DOHH2 (cell line): ENCODE results near the gene DNAJA1.
"Not testable (repeated sequence)": the region's sequence is repeated elsewhere in the genome, so short reads cannot be mapped to it uniquely, and the experiment has no call there.

ENCODE experiments used
- H3F3A ChIP-seq: fragments of 200-600 bp; sonication (generic), shearing (Covaris generic); 2 replicates; pipeline ENCODE4 v1.6.0; 2016; ENCODE audit warnings: antibody characterized with exemption, mild to moderate bottlenecking; ENCODE audit not compliant: control insufficient read depth, insufficient read depth
- H3K27ac ChIP-seq: fragments of 200-600 bp; sonication (generic); 2 replicates; pipeline ENCODE4 v1.5.1; 2014; ENCODE audit warnings: low read depth, mild to moderate bottlenecking, low read length, moderate library complexity
- H3K27me3 ChIP-seq: fragments of 200-600 bp; sonication (generic); 2 replicates; pipeline ENCODE4 v1.6.1; 2014; ENCODE audit warnings: mild to moderate bottlenecking, low read length, mixed read lengths; ENCODE audit not compliant: control insufficient read depth
- H3K36me3 ChIP-seq: fragments of 200-600 bp; sonication (generic); 2 replicates; pipeline ENCODE4 v1.6.1; 2014; ENCODE audit warnings: mild to moderate bottlenecking, low read length, moderate library complexity, mixed read lengths; ENCODE audit not compliant: control insufficient read depth
- H3K4me1 ChIP-seq: fragments of 200-600 bp; sonication (generic); 2 replicates; pipeline ENCODE4 v1.6.1; 2014; ENCODE audit warnings: mild to moderate bottlenecking, low read length, mixed read lengths; ENCODE audit not compliant: control insufficient read depth
- H3K4me2 ChIP-seq: fragments of 200-600 bp; sonication (generic); 2 replicates; pipeline ENCODE4 v1.6.0; 2014; ENCODE audit warnings: mild to moderate bottlenecking, low read length, moderate library complexity
- H3K4me3 ChIP-seq: fragments of 200-600 bp; sonication (generic); 2 replicates; pipeline ENCODE4 v1.5.1; 2014; ENCODE audit warnings: mild to moderate bottlenecking, low read length, mixed read lengths
- H3K79me2 ChIP-seq: fragments of 200-600 bp; sonication (generic); 2 replicates; pipeline ENCODE4 v1.6.1; 2014; ENCODE audit warnings: mild to moderate bottlenecking, low read length, mixed read lengths; ENCODE audit not compliant: control insufficient read depth
- H3K9me2 ChIP-seq: fragments of 200-600 bp; sonication (generic); replicated peaks from 2 replicates; pipeline ENCODE4 v1.6.1; 2014; ENCODE audit warnings: mild to moderate bottlenecking, low read length, mixed read lengths; ENCODE audit not compliant: control insufficient read depth
- H3K9me3 ChIP-seq: fragments of 200-600 bp; sonication (generic); 2 replicates; pipeline ENCODE4 v1.6.1; 2014; ENCODE audit warnings: antibody characterized with exemption, low read length, mixed read lengths; ENCODE audit not compliant: control insufficient read depth, insufficient read depth
- H4K20me1 ChIP-seq: fragments of 200-600 bp; sonication (generic); 2 replicates; pipeline ENCODE4 v1.6.0; 2014; ENCODE audit warnings: low read depth, mild to moderate bottlenecking, antibody characterized with exemption, low read length, moderate library complexity; ENCODE audit not compliant: control insufficient read depth, insufficient read depth
- EZH2phosphoT487 ChIP-seq: fragments of 200-600 bp; sonication (generic); IDR thresholded peaks from 2 replicates; pipeline ENCODE4 v1.6.1; 2017; ENCODE audit warnings: borderline replicate concordance, mild to moderate bottlenecking, antibody characterized with exemption, low read length, moderate library complexity, mixed read lengths
- TF ChIP-seq, protein P1 (sequence below): fragments of 200-600 bp; sonication (generic); IDR thresholded peaks from one replicate; pipeline ENCODE4 v1.5.1; 2014; ENCODE audit warnings: antibody characterized with exemption, mild to moderate bottlenecking, low read depth, low read length; ENCODE audit not compliant: poor library complexity, severe bottlenecking

DNAJA1 gene

DNA sequence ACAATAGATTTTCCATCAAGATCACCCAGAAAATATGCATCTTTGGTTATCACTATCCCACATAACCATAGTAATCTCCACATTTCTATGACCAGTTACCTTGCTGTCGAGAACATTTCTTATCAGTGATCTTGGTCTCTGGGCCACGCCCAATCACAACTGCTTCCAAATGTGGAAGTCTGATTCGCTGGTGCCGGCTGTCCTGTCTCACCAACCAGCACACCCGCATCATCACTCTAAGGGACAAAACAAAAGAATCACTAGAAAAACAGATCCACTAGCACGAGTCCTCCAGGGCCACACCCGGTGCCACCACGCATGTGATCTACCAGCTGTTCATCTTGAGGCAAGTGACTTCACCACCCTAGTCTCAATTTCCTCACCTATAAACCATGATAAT lies 35.4 kb upstream of the DNAJA1 start:
- Histone ChIP-seq H3K4me2 (no peak overlapping the region), H3K79me2 (peaks cover 40% of the 10 kb centered on the region), H3K27me3 (no peaks in the 10 kb centered on the region), H3K4me1 (no peaks in the 10 kb centered on the region), H3K36me3 (peaks cover 72% of the 10 kb centered on the region), H3F3A (no peaks in the 10 kb centered on the region), H4K20me1 (peaks cover 3% of the 10 kb centered on the region; the same call in 1 of the 2 replicates), H3K27ac (no peak overlapping the region), H3K9me3 (no peaks in the 10 kb centered on the region), H3K9me2 (no peaks in the 10 kb centered on the region), H3K4me3 (no peak overlapping the region)
- no peak for TF ChIP-seq EZH2phosphoT487
- TF ChIP-seq, protein P1, sequence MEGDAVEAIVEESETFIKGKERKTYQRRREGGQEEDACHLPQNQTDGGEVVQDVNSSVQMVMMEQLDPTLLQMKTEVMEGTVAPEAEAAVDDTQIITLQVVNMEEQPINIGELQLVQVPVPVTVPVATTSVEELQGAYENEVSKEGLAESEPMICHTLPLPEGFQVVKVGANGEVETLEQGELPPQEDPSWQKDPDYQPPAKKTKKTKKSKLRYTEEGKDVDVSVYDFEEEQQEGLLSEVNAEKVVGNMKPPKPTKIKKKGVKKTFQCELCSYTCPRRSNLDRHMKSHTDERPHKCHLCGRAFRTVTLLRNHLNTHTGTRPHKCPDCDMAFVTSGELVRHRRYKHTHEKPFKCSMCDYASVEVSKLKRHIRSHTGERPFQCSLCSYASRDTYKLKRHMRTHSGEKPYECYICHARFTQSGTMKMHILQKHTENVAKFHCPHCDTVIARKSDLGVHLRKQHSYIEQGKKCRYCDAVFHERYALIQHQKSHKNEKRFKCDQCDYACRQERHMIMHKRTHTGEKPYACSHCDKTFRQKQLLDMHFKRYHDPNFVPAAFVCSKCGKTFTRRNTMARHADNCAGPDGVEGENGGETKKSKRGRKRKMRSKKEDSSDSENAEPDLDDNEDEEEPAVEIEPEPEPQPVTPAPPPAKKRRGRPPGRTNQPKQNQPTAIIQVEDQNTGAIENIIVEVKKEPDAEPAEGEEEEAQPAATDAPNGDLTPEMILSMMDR: no peak

DNA sequence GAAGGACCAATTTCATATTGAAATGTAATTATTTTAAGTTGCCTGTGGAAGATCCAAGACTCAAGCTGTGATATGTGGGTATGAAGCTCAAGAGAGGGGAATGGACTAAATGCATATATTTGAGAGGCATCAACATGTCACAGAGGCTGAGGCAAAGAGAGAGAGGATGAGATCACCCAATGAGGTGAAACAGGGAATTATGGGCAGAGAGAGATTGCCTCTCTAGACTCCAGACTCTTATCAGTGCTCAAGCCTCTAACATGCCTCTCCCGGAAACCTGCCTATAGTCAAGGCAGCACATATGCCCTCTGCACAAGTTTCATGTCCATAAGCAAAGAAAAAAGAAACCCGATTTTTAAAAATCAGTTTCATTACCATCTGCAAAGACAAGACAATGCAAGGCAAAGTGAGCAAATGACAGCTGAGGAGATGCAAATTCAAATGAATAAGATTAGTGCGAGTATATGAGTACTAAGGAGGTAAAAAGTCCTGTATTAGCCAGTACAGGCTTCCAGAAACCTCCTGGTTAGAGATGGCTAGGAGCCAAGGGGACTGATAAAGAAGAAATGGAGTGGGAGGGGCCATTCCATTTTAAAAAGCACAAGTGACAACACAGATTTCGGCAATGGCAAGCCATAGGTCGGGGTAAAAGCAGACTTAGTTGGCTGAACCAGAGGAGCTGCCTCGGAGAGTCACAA lies 33.0 kb upstream of the DNAJA1 start:
- H3K27ac ChIP-seq: no peak overlapping the region
- H3K4me1 ChIP-seq: no peaks in the 10 kb centered on the region
- H3K4me3 ChIP-seq: no peak overlapping the region
- no peaks in the 10 kb centered on the region for H3F3A ChIP-seq
- peaks cover 69% of the 10 kb centered on the region for H3K36me3 ChIP-seq
- H3K4me2 ChIP-seq: no peak overlapping the region
- TF ChIP-seq, protein P1: no peak
- TF ChIP-seq EZH2phosphoT487: no peak
- H3K9me2 ChIP-seq: no peaks in the 10 kb centered on the region
- peaks cover 3% of the 10 kb centered on the region; the same call in 1 of the 2 replicates for H4K20me1 ChIP-seq
- H3K27me3 ChIP-seq: no peaks in the 10 kb centered on the region
- no peaks in the 10 kb centered on the region for H3K9me3 ChIP-seq
- peaks cover 58% of the 10 kb centered on the region for H3K79me2 ChIP-seq

DNA sequence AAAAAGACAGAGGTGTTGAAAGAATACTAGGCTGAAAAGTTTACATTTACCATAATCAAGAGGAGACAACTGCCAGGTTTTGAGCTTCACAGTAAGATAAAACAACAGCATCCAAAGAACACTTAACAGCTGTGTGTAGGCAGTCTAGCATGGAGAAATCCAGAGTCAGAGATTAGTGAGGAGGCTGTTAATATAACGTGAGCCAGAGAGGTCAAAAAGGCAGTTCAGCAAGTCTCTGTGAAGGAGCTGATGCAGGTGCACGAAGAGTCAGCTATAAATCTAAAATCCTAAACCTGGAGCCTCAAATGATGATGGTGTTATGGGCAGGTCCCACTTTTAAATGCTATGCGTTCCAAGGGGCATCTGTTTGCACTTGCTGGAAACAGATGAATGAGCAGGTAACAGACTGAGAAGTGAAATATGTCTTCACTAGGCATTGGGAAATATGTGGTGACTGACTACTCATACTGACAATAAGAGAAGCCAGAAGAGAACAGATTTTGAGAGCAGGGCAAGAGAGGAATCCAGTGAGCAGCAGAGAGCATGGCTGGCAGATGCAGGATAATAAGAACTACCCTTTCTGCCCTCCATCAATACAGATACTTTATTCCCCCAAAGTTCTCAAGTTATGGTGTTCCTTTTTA lies 32.4 kb upstream of the DNAJA1 start:
- no peaks in the 10 kb centered on the region for H3K9me2 ChIP-seq
- peaks cover 3% of the 10 kb centered on the region; the same call in 1 of the 2 replicates for H4K20me1 ChIP-seq
- no peak overlapping the region for H3K4me3 ChIP-seq
- no peak overlapping the region for H3K27ac ChIP-seq
- H3K27me3 ChIP-seq: no peaks in the 10 kb centered on the region
- H3K4me2 ChIP-seq: no peak overlapping the region
- no peaks in the 10 kb centered on the region for H3K4me1 ChIP-seq
- no peaks in the 10 kb centered on the region for H3F3A ChIP-seq
- H3K36me3 ChIP-seq: peaks cover 69% of the 10 kb centered on the region
- TF ChIP-seq, protein P1: no peak
- no peaks in the 10 kb centered on the region for H3K9me3 ChIP-seq
- H3K79me2 ChIP-seq: peaks cover 64% of the 10 kb centered on the region

DNA sequence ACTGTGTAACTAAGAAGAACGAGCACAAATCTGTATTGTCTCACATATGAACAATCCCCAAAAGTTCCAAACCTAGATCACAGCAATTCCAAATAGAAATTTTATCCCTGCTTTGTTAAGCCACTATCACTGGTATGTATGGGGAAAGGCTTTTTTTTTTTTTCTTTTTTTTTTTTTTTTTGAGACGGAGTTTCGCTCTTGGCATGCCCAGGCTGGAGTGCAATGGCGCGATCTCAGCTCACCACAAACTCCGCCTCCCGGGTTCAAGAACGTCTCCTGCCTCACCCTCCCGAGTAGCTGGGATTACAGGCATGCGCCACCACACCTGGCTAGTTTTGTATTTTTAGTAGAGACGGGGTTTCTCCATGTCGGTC lies 24.4 kb upstream of the DNAJA1 start:
- H3K27ac ChIP-seq, H3F3A ChIP-seq, H4K20me1 ChIP-seq, H3K9me3 ChIP-seq, H3K27me3 ChIP-seq, H3K9me2 ChIP-seq: not testable (repeated sequence)
- peaks cover 19% of the 10 kb centered on the region for H3K4me1 ChIP-seq
- H3K36me3 ChIP-seq: peaks cover 25% of the 10 kb centered on the region
- H3K4me3 ChIP-seq: peak overlapping the region; percentile 79
- peak overlapping the region; percentile 67 for H3K4me2 ChIP-seq
- H3K79me2 ChIP-seq: peaks cover 61% of the 10 kb centered on the region

DNA sequence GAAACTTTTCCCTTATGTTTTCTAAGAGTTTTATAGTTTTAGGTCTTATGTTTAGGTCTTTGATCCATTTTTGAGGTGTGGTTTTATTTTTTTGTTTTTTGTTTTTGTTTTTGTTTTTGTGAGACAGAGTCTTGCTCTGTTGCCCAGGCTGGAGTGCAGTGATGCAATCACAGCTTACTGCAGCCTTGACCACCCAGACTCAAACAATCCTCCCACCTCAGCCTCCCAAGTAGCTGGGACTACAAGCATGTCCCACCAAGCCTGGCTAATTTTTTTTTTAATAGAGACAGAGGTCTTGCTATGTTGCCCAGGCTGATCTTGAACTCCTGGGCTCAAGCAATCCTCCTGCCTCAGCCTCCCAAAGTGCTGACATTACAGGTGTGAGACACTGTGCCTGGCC lies 19.7 kb upstream of the DNAJA1 start:
- Histone ChIP-seq H3K4me1 (peaks cover 14% of the 10 kb centered on the region), H3K79me2 (peaks cover 20% of the 10 kb centered on the region)
- H3K4me3 ChIP-seq, H3K27me3 ChIP-seq, H3K36me3 ChIP-seq, H3F3A ChIP-seq, H3K4me2 ChIP-seq, H3K9me2 ChIP-seq, H3K27ac ChIP-seq, H3K9me3 ChIP-seq, H4K20me1 ChIP-seq: not testable (repeated sequence)
